ENCODE results near the gene TPMT.

- TF ChIP-seq POLR2A (IDR thresholded peaks at IDR 0.05; ENCODE audit: low read depth) (no peak), CTCF (IDR thresholded peaks at IDR 0.05) (no peak)
Observed at GRCh38 chr6:18171871-18172270, 17.0 kb upstream of the TPMT start.

All from esophagus muscularis mucosa (tissue), 3 donors.